Prostate gland (tissue), 2 donors: ENCODE data around the gene IFNAR1. TPM values are rescaled to one million over a fixed set of nuclear protein-coding genes. Genes with fewer than 3 reads are reported as not detected.
"Not testable (repeated sequence)": the region's sequence is repeated elsewhere in the genome, so short reads cannot be mapped to it uniquely, and the experiment has no call there.

Source experiments
- DNase-seq: peaks from one replicate; pipeline ENCODE4 v3.0.0-alpha.2; 2019; ENCODE audit warnings: low spot score
- H3K27ac ChIP-seq, 2 donors: fragments of 200-600 bp; sonication (generic); 2 replicates each; pipeline ENCODE4 v1.5.1; 2017 to 2019
- H3K27me3 ChIP-seq: fragments of 200-600 bp; sonication (generic); replicated peaks from 2 replicates; pipeline ENCODE4 v1.5.1; 2019; ENCODE audit not compliant: insufficient read depth
- H3K36me3 ChIP-seq, 2 donors: fragments of 200-600 bp; sonication (generic); 1 replicate in 1 of 2; 2 replicates in 1 of 2; pipeline versions ENCODE4 v1.5.1 to v1.8.1; 2017 to 2019
- H3K4me1 ChIP-seq: fragments of 200-600 bp; sonication (generic); replicated peaks from 2 replicates; pipeline ENCODE4 v1.5.1; 2019
- H3K4me3 ChIP-seq, 2 donors: fragments of 200-600 bp; sonication (generic); 2 replicates each; pipeline ENCODE4 v1.5.1; 2017 to 2019
- H3K9me3 ChIP-seq: fragments of 200-600 bp; sonication (generic); 2 replicates; pipeline ENCODE4 v1.5.1; 2017
- POLR2A ChIP-seq: fragments of 450-650 bp; IDR thresholded peaks from one replicate; pipeline ENCODE4 v1.6.1; 2016; ENCODE audit warnings: antibody characterized with exemption, mild to moderate bottlenecking
- POLR2AphosphoS5 ChIP-seq: sonication (generic); formaldehyde crosslinking; IDR thresholded peaks from one replicate; pipeline ENCODE4 v1.6.1; 2017; ENCODE audit warnings: antibody characterized with exemption
- WGBS: methylation state at CpG from one replicate; pipeline ENCODE4 v1.1.5; 2018; 5-methylcytosine and 5-hydroxymethylcytosine counted together
- intact Hi-C: fragments of 100-400 bp; cut with DNase I; formaldehyde crosslinking; loops from one replicate; pipeline ENCODE4 v1.14.2; 2022
- total RNA-seq, 2 donors: library from RNA; depleted of rRNA; stranded (reverse); fragments of >200 nt; gene quantifications; one replicate each; pipeline ENCODE4 v1.1.0, GENCODE V29; 2016
- TF ChIP-seq, protein P1 (sequence below), 4 experiments: fragments of 200-600 bp in 2 of 4; fragments of 450-650 bp in 2 of 4; sonication (generic) in 2 of 4; IDR thresholded peaks; 1 replicate in 3 of 4; 2 replicates in 1 of 4; pipeline ENCODE4 v1.5.1; 2016 to 2019; ENCODE audit warnings: antibody characterized with exemption in 4 of 4, mild to moderate bottlenecking in 2 of 4, moderate library complexity in 2 of 4

Gene IFNAR1
- total RNA-seq, 2 donors from 2014 or later: 29.8 to 34.4 TPM

DNA sequence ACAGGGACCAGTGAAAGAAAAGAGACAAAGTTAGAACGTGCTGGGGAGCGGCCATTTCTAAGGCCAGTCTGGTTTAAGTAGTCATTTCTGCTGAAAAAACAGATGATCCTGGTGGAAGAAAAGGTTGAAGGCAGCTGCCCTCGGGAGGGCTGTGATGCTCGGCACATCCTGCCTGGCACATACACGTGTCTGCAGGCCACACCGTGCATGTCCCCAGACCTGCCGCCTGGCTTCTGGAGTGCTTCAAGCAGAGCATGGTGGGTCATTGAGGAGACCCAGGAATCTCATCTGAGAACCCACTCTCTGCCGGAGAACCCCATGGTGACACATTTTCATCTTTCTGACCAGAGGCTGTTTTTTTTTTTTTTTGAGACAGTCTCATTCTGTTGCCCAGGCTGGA lies 32.4 kb downstream of the IFNAR1 start:
- no peak for DNase-seq
- Histone ChIP-seq H3K36me3 (peaks cover 0 to 5% of the 10 kb centered on the region in 2 donors), H3K4me3 (no peak overlapping the region), H3K4me1 (no peaks in the 10 kb centered on the region), H3K27ac (no peak overlapping the region), H3K9me3 (no peaks in the 10 kb centered on the region), H3K27me3 (no peaks in the 10 kb centered on the region)
- WGBS: 92% methylated on average over 8 of the region's 8 CpGs
- TF ChIP-seq, protein P1, sequence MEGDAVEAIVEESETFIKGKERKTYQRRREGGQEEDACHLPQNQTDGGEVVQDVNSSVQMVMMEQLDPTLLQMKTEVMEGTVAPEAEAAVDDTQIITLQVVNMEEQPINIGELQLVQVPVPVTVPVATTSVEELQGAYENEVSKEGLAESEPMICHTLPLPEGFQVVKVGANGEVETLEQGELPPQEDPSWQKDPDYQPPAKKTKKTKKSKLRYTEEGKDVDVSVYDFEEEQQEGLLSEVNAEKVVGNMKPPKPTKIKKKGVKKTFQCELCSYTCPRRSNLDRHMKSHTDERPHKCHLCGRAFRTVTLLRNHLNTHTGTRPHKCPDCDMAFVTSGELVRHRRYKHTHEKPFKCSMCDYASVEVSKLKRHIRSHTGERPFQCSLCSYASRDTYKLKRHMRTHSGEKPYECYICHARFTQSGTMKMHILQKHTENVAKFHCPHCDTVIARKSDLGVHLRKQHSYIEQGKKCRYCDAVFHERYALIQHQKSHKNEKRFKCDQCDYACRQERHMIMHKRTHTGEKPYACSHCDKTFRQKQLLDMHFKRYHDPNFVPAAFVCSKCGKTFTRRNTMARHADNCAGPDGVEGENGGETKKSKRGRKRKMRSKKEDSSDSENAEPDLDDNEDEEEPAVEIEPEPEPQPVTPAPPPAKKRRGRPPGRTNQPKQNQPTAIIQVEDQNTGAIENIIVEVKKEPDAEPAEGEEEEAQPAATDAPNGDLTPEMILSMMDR (IDR thresholded peaks at IDR 0.05): no peak
- no peak for TF ChIP-seq POLR2AphosphoS5
- TF ChIP-seq POLR2A: no peak
- intact Hi-C loops: no loop called here

DNA sequence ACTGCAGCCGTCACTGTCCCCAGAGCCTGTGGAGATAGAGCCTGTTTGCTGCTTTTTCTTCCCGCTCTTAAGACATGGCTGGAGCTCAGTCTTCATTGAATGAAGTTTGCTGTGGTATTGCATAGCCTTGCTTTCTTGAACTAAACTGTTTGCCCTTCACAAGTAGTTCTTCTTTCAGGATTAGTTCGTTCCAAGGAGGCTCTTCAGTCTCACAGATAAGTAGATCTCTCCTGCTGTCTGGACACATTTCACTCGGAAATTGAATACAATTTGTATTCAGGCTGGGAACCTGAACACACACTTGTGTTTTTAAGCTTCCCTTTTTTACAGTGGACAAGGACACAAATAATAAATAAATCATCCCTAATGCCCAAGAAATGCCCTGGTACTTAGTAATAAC lies 34.7 kb downstream of the IFNAR1 start:
- no peaks in the 10 kb centered on the region for H3K27me3 ChIP-seq
- intact Hi-C loops: no loop called here
- H3K27ac ChIP-seq: no peak overlapping the region
- 84% methylated on average over 4 of the region's 4 CpGs for WGBS
- no peak for DNase-seq
- H3K36me3 ChIP-seq: peaks cover 0 to 5% of the 10 kb centered on the region in 2 donors
- no peaks in the 10 kb centered on the region for H3K4me1 ChIP-seq
- H3K9me3 ChIP-seq: no peaks in the 10 kb centered on the region
- H3K4me3 ChIP-seq: no peak overlapping the region
- TF ChIP-seq POLR2A (no peak), POLR2AphosphoS5 (no peak)

DNA sequence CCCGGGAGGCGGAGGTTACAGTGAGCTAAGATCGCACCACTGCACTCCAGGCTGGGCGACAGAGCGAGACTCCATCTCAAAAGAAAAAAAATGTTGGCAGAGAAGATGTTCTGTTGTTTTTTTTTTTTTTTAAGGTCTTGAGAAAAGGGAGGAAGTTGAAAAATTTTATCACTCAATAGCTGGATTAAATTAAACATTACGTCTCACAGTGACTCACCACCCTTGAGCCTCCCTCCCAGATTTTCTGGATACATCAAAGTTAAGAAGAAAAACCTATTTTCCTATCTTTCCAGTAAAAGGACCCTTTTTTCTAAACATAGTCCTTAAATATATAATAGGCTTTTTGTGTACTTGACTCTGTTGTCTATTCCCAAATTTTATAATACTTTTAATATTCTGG lies 35.5 kb downstream of the IFNAR1 start:
- no peak overlapping the region for H3K4me3 ChIP-seq
- H3K9me3 ChIP-seq: no peaks in the 10 kb centered on the region
- no peak for DNase-seq
- H3K27ac ChIP-seq: no peak overlapping the region
- H3K36me3 ChIP-seq: peaks cover 0 to 3% of the 10 kb centered on the region in 2 donors
- TF ChIP-seq POLR2AphosphoS5: no peak
- no peak for TF ChIP-seq POLR2A
- TF ChIP-seq, protein P1 (IDR thresholded peaks at IDR 0.05): no peak
- intact Hi-C loops: loop anchor here (5.0 kb wide), 1 partner anchor 158 kb away; no protein-coding TSS in a partner anchor
- WGBS: 63% methylated on average over 6 of the region's 6 CpGs
- H3K4me1 ChIP-seq: no peaks in the 10 kb centered on the region
- H3K27me3 ChIP-seq: no peaks in the 10 kb centered on the region

DNA sequence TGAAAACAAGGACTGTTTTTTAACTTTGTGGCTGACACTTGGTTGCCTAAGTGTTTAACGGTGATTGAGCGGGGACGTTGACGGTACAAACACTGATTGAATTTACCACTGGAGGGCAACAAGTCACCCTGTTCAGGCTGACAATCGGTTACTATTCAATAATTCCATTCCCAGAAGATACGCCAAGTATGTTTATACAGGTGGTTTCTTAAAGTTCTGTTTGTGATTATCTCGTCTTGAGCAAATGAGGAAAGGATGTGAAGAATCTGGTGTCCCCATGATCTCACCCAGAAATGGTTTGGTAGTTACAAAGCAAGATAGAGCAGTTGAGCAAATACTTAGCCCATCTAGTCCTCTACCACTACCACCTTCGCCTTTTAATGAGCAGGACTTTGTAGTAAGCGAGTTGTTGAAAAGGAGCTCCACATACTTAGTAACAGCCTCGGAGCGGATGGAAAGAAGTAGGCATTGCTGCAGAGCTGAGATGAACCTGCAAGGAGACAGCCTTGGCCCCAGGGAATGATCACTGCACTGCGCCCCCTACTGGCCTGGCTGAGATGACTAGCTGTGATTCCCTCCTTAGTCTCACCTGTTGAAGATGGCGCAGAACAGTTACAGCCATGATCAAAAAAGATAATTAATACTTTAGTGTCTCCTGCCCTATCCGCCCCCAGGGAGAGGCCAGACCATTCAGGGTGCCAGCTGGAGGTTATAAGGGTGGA lies 36.3 kb downstream of the IFNAR1 start:
- WGBS: 24% methylated on average over 14 of the region's 14 CpGs
- Histone ChIP-seq H3K27ac (peak overlapping the region in 1 of 2 donors; percentile 30), H3K4me3 (peak overlapping the region in 1 of 2 donors; percentile 1), H3K27me3 (no peaks in the 10 kb centered on the region), H3K4me1 (no peaks in the 10 kb centered on the region), H3K36me3 (no peaks in the 10 kb centered on the region), H3K9me3 (no peaks in the 10 kb centered on the region)
- intact Hi-C loops: loop anchor here (5.0 kb wide), 1 partner anchor 159 kb away; no protein-coding TSS in a partner anchor
- TF ChIP-seq POLR2AphosphoS5: no peak
- TF ChIP-seq, protein P1 (IDR thresholded peaks at IDR 0.05): peak; percentile 62 to 82 (median 76)
- DNase-seq: peak; percentile 71

DNA sequence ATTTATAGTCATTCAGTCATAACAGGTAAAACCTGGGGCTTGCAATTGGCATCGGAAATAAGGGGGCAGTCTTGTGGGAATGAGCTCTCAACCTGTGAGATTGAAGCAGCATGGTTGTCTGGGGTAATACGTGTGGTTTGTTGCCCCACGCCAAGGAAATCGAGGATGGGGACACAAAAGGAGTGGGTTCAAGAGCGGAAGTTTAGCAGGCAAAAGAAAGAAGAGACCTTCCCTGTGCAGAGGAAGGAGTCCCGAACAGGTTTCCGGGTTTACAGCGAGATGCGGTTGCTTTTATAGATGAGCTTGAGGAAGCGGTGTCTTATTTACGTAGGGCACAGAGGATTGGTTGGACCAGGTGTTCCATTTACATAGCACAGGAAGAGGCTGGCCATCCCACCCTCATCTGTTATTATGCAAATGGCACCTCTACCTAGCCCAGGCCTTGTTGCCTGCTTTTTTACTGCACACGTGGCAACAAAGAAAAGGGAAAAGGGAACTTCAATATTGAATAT lies 37.3 kb downstream of the IFNAR1 start:
- 24% methylated on average over 12 of the region's 12 CpGs for WGBS
- H3K9me3 ChIP-seq: no peaks in the 10 kb centered on the region
- H3K27me3 ChIP-seq: no peaks in the 10 kb centered on the region
- H3K4me1 ChIP-seq: no peaks in the 10 kb centered on the region
- no peak overlapping the region for H3K27ac ChIP-seq
- peak; percentile 44 for DNase-seq
- intact Hi-C loops: loop anchor here (5.0 kb wide), 1 partner anchor 160 kb away; no protein-coding TSS in a partner anchor
- H3K36me3 ChIP-seq: no peaks in the 10 kb centered on the region
- TF ChIP-seq POLR2A (peak; percentile 53), POLR2AphosphoS5 (peak; percentile 76)
- TF ChIP-seq, protein P1 (IDR thresholded peaks at IDR 0.05): no peak
- H3K4me3 ChIP-seq: peak overlapping the region in 1 of 2 donors; percentile 9

DNA sequence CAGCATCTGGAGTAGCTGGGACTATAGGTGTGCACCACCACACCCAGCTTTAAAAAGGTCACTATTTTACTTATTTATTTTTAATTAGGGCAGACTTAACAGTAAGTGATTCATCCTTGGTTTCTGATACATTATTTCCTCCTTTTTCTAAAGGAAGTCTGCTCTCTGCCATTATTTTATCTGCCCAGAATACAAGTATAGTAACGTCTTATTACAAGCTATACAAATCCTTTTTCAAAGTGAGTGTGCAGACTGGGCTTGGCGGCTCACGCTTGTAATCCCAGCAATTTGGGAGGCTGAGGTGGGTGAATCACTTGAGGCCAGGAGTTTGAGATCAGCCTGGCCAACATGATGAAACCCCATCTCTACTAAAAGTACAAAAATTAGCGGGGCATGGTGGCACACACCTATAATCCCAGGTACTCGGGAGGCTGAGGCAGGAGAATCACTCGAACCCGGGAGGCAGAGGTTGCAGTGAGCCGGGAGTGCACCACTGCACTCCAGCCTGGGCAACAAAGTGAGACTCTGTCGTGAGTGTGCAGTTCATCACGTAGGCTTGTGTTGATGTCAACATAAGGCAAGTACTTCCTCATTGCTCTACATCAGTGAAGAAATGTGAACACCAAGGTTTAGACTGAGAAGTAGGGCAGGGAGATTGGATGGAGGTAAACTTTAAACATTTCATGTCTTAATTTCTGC lies 39.3 kb downstream of the IFNAR1 start:
- intact Hi-C loops: loop anchor here (5.0 kb wide), 1 partner anchor 162 kb away; no protein-coding TSS in a partner anchor
- H3K36me3 ChIP-seq, H3K4me1 ChIP-seq, DNase-seq, H3K27ac ChIP-seq, H3K4me3 ChIP-seq, H3K9me3 ChIP-seq, H3K27me3 ChIP-seq: not testable (repeated sequence)
- 73% methylated on average over 10 of the region's 10 CpGs for WGBS
